Stimulated activated CD4-positive, alpha-beta T cell treated with anti-CD3 and anti-CD28 coated beads, TNF-alpha, amount 100 ng/mL, for 24 hours (primary cell): Measurements from ENCODE around the gene CLASRP.
A peak's percentile ranks its signal among the peaks of the same experiment; 100 is the strongest.
"Not testable (repeated sequence)": the region's sequence is repeated elsewhere in the genome, so short reads cannot be mapped to it uniquely, and the experiment has no call there.

Experiments used
- DNase-seq, 3 experiments: peaks; one replicate each; pipeline ENCODE4 v3.0.0-alpha.2; 2020; ENCODE audit warnings: low read depth in 3 of 3

CLASRP gene

GRCh38 chr19:45103508-45104319 is 64.9 kb downstream of the CLASRP start:
- no peak for DNase-seq

- DNase-seq, result no peak
Observed at GRCh38 chr19:45104658-45105349, 66.0 kb downstream of the CLASRP start.

- DNase-seq, result not testable (repeated sequence)
Observed at GRCh38 chr19:45106363-45106762, 67.5 kb downstream of the CLASRP start.

GRCh38 chr19:45107621-45108150 is 68.8 kb downstream of the CLASRP start:
- no peak for DNase-seq

GRCh38 chr19:45110851-45111266 is 72.0 kb downstream of the CLASRP start:
- no peak for DNase-seq

- DNase-seq, result no peak
Observed at GRCh38 chr19:45112111-45112827, 73.4 kb downstream of the CLASRP start.

GRCh38 chr19:45113628-45114027 is 74.8 kb downstream of the CLASRP start:
- no peak for DNase-seq

- no peak for DNase-seq
Observed at GRCh38 chr19:45114116-45114515, 75.3 kb downstream of the CLASRP start.

GRCh38 chr19:45115809-45116615 is 77.2 kb downstream of the CLASRP start:
- DNase-seq, result no peak

- DNase-seq, result peak; percentile 38 to 72 (median 41)
Observed at GRCh38 chr19:45117167-45117594, 78.3 kb downstream of the CLASRP start.

GRCh38 chr19:45117671-45118070 is 78.8 kb downstream of the CLASRP start:
- DNase-seq, result no peak

GRCh38 chr19:45118106-45118505 is 79.3 kb downstream of the CLASRP start:
- DNase-seq, result no peak

GRCh38 chr19:45118591-45119355 is 79.9 kb downstream of the CLASRP start:
- not testable (repeated sequence) for DNase-seq

GRCh38 chr19:45119582-45119981 is 80.7 kb downstream of the CLASRP start:
- no peak for DNase-seq
